ENCODE measurements around the gene VPS37C.
"Not testable (repeated sequence)": the region's sequence is repeated elsewhere in the genome, so short reads cannot be mapped to it uniquely, and the experiment has no call there.

VPS37C gene

DNA sequence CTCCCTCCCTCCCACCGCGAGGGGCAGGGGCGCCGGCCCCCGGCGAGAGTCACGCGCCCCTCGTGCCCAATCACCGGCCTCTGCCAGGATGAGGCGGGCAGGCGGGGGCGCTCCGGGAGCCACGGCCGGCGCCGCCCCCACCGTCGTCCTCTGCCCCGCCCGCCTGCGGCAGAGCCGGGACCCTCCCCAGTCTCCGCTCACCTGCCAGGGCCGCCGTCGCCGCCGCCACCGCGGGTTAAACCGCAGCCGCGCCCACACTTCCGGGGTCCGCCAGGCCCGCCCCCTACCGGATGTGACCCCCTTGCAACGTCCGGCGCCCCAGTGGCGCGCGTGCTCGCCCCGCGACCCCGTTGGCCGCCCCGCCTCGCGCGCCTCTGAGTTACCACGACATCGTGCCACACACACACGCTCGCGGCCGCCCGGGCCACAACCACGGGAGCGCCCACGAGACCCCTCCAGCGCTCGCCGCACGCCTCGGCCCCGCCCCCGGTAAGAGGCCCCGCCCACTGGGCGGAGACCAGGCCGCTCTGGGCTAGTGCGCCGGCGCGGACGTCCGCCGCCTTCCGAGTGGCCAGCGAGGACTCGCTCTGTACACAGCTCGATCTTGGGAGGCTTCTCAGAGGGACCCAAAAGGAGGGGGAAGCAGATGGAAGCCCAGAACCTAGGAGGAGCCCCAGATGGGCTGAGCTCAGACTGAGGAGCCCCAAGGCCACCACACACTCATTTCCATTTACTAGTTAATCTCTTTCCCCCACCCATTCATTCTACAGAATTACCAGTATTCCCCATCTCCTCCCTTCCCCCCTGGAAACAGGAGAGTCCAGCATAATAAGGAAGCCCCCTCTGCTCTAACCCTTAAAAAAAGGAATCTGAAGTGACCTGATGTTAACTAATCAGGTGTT is at the start of gene VPS37C:
VPS37C (minus strand) TSS at position 237 of the 902 bp plus-strand sequence. CDS start 22,597 bp downstream, outside the sequence.
- in situ Hi-C loops (cut with HindIII; ENCODE audit: low sequenced_read_pairs): no loop called here

- in situ Hi-C loops (cut with HindIII; ENCODE audit: low sequenced_read_pairs): not testable (repeated sequence)
Measured at GRCh38 chr11:61210629-61211028, 49.4 kb upstream of the VPS37C start.

- in situ Hi-C loops (cut with HindIII; ENCODE audit: low sequenced_read_pairs): not testable (repeated sequence)
Measured at GRCh38 chr11:61207636-61208310, 46.5 kb upstream of the VPS37C start.

GRCh38 chr11:61204502-61205059 is 43.4 kb upstream of the VPS37C start:
- in situ Hi-C loops (cut with HindIII; ENCODE audit: low sequenced_read_pairs): not testable (repeated sequence)

DNA sequence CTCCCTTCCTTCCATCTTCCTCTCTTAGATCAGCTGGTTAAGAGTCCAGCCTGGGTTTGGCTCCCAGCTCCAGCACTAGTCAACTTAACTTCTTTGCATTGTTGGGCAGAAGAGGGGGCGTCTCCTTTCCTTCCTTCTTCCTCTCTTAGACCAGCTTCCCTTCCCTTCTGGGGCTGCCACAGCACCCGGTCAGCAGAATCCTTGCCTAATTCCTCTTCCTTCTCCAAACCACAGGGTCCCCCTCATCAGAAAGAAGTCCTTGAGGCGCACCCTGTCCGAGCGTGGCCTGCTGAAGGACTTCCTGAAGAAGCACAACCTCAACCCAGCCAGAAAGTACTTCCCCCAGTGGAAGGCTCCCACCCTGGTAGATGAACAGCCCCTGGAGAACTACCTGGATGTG is 42.6 kb upstream of the VPS37C start:
- in situ Hi-C loops (cut with HindIII; ENCODE audit: low sequenced_read_pairs): not testable (repeated sequence)

DNA sequence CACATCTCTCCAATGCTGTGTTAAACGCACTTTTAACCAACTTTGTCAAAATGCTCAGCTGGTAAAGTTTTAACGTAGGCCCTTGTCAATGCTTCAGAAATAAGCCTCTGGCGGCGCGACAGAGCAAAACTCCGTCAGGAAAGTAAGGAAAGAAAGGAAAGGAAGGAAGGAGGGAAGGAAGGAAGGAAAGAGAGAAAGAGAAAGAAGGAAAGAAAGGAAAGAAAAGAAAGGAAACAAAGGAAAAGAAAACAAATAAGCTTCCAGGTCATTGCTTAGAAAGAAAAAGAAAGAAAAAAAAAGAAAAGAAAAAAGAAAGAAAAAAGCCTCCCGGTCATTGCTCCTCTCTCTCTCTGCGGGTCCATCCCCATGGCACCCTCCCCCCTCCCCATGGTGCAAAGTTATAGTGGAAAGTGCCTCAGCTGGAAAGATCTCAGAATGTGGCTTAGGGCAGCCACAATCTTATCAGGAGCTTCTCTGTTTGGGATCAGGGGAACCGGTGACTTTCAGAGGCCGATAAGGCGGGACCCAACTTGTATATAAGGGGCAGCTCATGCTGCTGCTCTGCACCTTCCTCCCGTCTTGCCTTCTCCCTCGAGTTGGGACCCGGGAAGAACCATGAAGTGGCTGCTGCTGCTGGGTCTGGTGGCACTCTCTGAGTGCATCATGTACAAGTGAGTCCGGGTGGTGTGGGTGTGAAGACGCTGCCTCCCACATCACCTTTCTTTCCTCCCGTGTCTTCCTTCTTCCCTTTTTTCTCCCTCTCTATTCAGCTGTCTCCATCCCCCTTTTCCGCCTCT is 41.9 kb upstream of the VPS37C start, which contains the start of gene PGA3:
PGA3 (plus strand) TSS at position 566 of the 797 bp plus-strand sequence; CDS start at position 616, 50 bp downstream.
- in situ Hi-C loops (cut with HindIII; ENCODE audit: low sequenced_read_pairs): not testable (repeated sequence)

GRCh38 chr11:61201476-61201875 is 40.2 kb upstream of the VPS37C start:
- in situ Hi-C loops (cut with HindIII; ENCODE audit: low sequenced_read_pairs): no loop called here

DNA sequence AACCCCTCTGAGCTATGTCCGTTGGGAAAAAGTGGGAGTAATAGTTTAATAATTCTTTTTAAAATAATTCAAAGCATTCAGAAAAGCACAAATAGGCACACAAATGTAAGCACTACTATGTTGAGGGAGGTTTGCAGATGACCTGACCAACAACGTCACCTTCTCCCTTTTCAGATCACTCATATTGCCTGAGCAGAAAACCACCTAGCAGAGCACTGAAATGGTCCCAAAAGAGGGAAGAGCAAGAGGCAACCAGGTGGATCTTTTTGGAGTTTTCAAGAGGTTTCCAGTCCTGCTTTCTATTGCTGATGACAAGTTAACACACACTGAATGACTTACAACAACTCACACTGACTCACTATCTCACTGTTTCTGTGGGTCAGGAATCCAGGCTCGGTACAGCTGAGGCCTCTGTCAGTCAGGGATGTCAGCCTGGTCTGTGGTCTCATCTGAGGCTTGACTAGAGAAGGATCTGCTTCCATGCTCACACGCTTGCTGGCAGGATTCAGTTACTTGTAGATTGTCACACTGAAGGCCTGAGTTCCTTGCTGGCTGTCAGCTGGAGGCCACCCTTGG is 37.8 kb upstream of the VPS37C start:
- in situ Hi-C loops (cut with HindIII; ENCODE audit: low sequenced_read_pairs): no loop called here

DNA sequence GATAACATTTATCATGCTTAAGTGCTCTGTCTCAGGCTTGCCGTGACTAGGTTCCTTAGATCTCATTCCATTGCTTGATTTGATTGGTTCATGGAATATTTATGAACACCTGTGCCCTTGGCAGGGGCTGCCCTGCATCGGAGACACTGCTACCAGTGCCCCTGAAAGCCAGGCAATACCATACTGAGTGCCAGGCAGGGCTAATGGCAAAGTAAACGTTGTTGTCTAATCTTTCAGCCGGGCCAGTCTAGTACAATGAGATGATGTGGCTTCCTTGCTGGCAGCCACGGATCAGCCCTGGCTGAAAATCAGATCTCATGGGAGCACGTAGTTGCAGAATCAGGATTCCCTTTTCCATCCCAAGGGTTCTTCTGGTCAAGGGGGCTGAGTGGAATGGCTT is 37.1 kb upstream of the VPS37C start:
- in situ Hi-C loops (cut with HindIII; ENCODE audit: low sequenced_read_pairs): no loop called here

- in situ Hi-C loops (cut with HindIII; ENCODE audit: low sequenced_read_pairs): no loop called here
Measured at GRCh38 chr11:61195719-61196118, 34.5 kb upstream of the VPS37C start.

- in situ Hi-C loops (cut with HindIII; ENCODE audit: low sequenced_read_pairs): no loop called here
Measured at GRCh38 chr11:61194981-61195695, 33.9 kb upstream of the VPS37C start.

- in situ Hi-C loops (cut with HindIII; ENCODE audit: low sequenced_read_pairs): no loop called here
Measured at GRCh38 chr11:61194169-61194671, 33.0 kb upstream of the VPS37C start.

DNA sequence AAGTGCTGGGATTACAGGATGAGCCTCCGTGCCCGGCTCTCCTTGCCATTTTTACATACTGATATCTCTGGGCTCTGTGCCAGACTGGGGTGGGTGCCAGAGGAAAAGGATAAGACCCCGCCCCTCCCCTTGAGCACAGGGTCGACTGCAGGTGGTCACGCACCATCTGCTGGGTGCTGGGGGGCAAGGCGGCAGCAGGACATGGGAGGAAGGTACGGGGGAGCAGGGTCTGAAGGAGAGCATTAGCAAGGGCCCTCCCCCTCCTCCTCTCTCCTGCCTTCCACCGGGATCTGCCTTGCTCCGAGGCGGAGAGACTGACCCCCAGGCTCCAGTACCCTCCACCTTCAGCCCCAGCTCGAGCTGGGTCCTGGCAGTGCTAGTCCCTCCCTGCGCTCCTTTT is 32.4 kb upstream of the VPS37C start:
- in situ Hi-C loops (cut with HindIII; ENCODE audit: low sequenced_read_pairs): no loop called here

GRCh38 chr11:61189933-61190332 is 28.7 kb upstream of the VPS37C start:
- in situ Hi-C loops (cut with HindIII; ENCODE audit: low sequenced_read_pairs): no loop called here

- in situ Hi-C loops (cut with HindIII; ENCODE audit: low sequenced_read_pairs): no loop called here
Measured at GRCh38 chr11:61187505-61188130, 26.4 kb upstream of the VPS37C start.

DNA sequence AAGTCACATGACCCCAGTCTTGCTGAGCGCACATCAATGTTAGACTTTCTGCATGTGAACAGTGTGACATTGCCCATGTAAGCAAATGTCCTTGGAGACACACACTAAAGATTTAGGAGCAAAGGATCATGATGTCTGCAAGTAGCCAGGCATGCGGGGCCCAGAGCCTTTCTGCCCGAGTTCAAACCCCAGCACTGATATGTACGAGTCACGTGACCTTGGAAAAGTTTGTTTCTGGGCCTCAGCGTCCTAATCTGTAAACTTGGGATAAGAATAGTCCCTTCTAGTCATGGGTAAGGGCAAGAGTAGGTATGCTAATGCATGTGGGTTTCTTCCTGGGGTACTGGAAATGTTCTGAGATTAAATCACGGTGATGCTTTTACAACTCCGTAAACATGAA is 25.3 kb upstream of the VPS37C start:
- in situ Hi-C loops (cut with HindIII; ENCODE audit: low sequenced_read_pairs): no loop called here

DNA sequence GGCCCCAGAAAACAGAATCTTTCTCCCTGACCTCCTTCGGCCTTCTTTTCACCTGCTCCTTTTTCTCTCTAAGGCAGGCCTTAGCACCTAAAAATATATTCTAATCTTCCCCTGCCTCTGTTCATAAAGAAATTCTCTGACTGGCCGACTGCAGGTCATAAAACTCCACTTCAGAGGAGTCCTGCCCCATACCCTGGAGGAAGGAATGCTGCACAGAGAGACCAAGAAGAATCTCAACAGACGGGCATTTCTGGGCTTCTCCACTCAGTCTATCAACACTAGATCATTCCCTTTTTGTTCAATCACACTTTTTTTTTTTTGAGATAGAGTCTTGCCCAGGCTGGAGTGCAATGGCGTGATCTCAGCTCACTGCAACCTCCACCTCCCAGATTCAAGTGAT is 22.4 kb upstream of the VPS37C start:
- in situ Hi-C loops (cut with HindIII; ENCODE audit: low sequenced_read_pairs): no loop called here

DNA sequence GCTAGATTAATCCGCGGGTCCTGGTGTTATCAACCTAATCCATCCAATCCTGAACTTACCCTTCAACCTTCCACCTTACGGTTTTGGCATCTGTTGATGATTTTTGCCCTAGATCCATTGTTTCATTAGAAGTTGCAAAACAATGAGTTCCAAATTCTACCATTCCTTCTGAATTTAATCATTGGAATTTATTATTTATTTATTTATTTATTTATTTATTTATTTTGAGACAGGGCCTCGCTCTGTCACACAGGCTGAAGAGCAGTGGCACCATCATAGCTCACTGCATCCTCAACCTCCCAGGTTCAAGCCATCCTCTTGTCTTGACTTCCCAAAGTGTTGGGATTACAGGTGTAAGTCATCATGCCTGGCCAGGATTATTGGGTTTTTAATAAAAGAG is 20.3 kb upstream of the VPS37C start:
- in situ Hi-C loops (cut with HindIII; ENCODE audit: low sequenced_read_pairs): no loop called here

- in situ Hi-C loops (cut with HindIII; ENCODE audit: low sequenced_read_pairs): not testable (repeated sequence)
Measured at GRCh38 chr11:61180205-61180604, 19.0 kb upstream of the VPS37C start.

Measured in DLD1 (cell line).